Measurements from ENCODE around the gene TMEM42.

- TF ChIP-seq CTCF (IDR thresholded peaks at IDR 0.05) (no peak), POLR2A (IDR thresholded peaks at IDR 0.05) (no peak)
Measured at GRCh38 chr3:44874308-44874707, 12.6 kb downstream of the TMEM42 start, which contains the start of gene TGM4.

Data from esophagus squamous epithelium (tissue), 4 donors.